Right hindlimb (tissue), 1 donor: ENCODE results near the gene FOLR1.

ENCODE experiments used
- DNase-seq: peaks from one replicate; pipeline ENCODE4 v3.0.0-alpha.2; 2018

Gene FOLR1

DNA sequence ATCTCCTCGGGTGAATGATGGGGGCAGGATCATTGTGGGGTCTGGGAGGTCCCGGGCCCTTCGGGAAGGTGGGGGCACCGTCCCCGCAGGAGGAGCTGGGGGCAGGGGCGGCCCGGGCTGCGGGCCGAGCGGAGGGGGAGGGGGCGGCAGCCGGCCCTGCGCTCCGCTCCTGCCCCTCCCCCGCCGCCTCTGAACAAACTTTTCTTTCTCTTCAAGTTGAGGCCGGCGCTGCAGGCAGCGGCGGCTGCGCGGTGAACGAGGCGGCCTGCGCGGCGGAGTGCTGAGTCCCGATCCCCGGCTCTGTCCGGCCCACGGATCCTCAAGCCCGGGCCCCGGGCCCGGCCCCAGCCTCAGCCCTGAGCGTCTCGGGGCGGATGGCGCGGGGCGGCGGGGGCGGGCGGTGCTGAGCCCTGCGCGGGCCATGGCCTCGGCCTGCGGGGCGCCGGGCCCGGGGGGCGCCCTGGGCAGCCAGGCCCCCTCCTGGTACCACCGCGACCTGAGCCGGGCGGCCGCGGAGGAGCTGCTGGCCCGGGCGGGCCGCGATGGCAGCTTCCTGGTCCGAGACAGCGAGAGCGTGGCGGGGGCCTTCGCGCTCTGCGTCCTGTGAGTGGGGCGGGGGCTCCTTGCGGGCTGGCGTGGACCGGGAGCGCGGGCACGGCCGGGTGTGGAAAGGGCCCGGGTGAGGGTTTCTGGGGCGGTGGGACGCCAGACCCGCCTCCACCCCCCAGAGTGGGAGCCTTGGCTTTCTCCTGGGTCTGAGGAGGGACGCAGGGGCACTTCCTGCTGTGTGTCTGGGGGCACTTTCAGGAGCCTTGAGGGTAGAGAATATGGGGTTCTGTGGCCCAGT, 32.8 kb downstream of the FOLR1 start, which contains the start of gene INPPL1:
Gene INPPL1, plus strand, starts transcription at position 204 of the 847 bp plus-strand sequence. Its CDS starts 218 bp downstream, at position 422.
- no peak for DNase-seq

DNA sequence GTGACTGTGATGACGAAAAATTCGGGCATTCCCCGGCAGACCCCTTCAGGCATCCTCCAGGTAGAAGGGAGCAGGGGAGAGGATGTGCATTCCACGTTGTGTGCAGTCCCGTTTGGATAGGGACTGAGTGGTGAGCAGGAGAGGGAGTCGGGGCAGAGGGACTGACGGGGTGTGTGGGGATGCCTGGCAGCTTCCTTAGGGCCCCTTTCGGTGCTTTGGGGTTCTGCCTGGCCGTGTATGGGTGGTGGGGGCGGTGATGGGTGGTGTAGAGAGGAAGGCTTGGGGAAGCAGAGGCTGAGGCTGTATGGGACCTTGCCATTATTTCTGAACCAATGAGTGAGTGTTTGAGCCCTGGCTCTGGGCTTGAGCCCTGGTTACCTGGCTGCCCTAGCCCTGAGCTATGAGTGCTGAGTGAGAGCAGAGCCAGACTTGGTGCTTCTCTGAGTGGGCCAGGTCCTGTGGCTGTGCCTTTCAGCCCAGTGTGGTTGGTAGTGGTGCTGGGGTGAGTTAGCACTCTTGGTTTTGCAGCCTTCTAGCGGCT, 33.5 kb downstream of the FOLR1 start:
- no peak for DNase-seq

DNA sequence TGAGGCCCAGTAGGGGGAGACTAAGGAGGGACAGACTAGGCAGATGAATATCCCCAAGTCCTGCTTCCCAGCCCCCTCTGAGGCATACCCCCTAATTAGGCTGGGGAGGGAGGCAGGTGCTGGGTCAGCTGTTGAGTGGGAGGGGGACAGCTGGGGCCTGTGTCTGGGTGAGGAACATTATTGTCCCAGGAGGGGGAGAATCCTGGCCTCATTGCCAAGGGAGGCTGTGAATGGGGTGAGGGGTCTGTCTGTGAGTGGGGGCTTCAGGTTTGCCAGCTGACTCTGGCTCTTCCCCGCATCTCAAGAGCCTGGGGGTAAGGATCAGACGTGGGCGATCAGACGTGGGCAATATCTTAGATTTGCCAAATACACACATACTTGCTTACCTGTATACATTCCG, 34.8 kb downstream of the FOLR1 start:
- no peak for DNase-seq

DNA sequence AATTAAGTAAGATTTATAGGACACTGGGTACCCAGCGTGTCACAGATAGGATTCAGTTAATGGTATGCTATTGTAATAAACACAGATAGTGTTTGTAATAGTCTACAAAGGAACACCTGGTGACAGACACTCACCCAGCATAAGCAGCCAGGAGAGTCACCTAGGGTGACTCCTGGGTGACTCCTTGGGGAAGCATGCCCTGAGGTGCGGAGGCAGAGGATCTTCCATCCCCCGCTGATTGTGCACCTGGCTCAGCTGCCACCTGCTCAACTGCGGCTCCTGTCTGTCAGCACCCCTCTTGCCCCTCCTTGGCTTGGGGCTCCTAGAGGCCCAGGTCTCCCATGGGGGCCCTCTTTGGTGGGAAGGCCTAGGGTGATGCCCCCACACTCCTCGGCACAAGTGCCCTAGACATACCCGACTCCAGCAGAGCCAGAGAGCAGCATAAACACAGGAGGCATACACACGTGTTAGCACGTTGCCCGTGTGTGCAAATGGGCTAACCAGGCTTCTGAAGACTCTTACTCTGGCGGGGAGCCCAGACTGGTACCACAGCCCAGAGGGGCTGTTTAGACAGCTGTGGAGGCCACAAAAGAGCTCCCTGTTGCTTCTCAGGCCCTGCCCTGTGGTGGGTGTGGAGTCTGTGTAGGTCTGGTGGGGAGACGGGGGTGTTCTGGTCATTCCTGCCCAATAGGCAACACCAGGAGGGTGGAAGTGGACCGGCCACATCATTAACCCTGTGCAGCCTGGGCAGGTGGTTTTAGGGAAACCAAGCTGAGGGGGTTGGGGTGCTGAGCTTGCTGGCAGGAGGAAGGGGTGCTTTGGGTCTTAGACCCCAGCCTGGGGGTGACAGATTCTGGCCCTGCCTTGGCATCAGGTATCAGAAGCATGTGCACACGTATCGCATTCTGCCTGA, 35.6 kb downstream of the FOLR1 start:
- DNase-seq: peak; percentile 77

DNA sequence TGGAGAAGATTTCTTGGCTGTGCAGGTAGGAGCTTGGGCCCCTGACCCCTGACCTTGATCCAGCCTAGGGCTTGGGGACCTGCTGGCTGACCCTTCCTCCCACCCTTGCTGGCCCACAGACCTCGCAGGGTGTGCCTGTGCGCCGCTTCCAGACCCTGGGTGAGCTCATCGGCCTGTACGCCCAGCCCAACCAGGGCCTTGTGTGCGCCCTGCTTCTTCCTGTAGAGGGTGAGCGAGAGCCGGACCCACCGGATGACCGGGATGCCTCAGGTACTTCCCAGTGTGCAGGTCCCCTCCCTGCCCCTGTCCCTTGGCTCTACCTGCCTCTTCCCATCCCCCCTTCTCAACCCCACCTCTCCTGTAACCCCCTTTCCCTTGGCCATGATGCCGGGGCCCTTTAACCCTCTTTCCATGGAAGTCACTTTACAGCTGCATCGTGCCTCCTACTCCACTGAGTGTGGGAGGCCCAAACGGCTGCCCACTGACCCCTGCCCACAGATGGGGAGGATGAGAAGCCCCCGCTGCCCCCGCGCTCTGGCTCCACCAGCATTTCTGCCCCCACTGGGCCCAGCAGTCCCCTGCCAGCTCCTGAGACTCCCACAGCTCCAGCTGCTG, 36.4 kb downstream of the FOLR1 start:
- no peak for DNase-seq

DNA sequence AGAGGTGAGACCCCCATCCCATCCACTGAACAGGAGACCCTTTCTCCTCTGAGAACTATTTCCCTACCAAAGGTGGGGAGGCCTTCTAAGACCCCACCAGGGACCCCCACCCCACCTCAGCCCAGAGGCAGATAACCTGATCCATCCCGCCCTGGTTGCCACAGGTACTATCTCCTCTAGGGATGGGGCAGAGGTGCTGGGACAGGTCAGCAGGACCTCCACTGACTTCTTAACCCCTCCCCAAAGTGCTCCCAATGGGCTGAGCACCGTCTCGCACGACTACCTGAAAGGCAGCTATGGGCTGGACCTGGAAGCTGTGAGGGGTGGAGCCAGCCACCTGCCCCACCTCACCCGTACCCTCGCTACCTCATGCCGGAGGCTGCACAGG, 36.9 kb downstream of the FOLR1 start:
- no peak for DNase-seq

DNA sequence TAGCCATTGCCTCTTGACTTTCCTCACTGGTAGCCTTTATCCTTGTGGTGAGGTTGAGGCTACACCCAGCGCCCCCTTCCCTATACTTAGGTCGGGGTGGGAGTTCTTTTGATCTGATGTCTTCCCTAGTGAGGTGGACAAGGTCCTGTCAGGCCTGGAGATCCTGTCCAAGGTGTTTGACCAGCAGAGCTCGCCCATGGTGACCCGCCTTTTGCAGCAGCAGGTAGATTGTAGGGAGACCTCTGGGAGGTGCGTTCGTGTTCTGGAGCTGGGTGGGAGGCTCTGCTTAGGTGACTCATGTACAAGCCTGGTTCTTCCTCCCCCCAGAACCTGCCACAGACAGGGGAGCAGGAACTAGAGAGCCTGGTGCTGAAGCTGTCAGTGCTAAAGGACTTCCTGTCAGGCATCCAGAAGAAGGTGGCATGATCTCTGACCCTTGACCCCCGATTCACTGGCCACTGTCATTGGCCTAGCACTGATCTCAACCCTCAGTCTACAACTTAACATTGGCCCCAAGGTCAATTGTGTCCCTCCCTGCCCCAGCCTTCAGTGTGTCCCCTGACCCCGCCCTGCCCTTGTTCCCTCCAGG, 37.5 kb downstream of the FOLR1 start:
- no peak for DNase-seq

DNA sequence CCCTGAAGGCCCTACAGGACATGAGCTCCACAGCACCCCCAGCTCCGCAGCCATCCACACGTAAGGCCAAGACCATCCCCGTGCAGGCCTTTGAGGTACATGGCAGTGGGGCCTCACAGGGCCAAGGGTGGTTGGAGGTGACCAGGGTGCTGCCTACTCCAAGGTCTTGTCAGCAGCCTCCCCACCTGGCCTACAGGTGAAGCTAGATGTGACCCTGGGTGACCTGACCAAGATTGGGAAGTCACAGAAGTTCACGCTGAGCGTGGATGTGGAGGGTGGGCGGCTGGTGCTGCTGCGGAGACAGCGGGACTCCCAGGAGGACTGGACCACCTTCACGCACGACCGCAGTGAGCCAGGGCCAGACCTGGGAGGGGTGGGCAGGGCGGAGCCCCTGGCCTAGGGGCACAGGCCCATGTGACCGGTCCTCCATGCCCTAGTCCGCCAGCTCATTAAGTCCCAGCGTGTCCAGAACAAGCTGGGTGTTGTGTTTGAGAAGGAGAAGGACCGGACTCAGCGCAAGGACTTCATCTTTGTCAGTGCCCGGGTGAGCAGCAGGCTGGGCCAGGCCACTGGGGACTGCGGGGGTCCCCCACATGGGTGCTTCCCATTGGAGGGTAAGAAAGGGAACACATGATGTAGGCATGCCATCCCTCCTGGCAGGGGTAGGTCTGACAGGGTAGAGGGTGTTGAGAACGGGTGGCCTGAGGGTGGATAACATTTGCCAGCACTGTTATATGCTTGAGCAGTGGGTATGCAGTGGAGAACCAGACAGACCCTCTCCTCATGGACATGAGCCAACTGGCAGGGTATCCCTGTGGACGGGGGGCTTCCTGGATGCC, 38.2 kb downstream of the FOLR1 start:
- DNase-seq: no peak

DNA sequence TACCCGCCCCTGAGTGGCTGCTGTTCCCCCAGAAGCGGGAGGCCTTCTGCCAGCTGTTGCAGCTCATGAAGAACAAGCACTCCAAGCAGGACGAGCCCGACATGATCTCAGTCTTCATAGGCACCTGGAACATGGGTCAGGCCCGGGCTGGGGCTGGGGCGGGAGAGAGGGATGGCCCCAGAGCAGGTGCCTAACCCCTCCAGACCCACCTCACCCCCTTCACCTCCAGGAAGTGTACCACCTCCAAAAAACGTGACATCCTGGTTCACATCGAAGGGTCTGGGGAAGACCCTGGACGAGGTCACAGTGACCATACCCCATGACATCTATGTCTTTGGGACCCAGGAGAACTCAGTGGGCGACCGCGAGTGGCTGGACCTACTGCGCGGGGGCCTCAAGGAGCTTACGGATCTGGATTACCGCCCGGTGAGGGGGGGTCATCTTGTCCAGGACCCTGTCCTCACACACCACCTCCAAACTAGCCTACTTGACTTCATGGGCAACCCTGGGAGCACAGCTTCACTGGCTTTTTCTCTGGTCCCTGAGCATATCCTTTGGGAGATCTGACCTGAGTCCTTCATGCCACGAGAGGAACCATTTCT, 38.9 kb downstream of the FOLR1 start:
- DNase-seq: no peak

- DNase-seq: no peak
Observed at GRCh38 chr11:72231396-72232259, 39.7 kb downstream of the FOLR1 start.

DNA sequence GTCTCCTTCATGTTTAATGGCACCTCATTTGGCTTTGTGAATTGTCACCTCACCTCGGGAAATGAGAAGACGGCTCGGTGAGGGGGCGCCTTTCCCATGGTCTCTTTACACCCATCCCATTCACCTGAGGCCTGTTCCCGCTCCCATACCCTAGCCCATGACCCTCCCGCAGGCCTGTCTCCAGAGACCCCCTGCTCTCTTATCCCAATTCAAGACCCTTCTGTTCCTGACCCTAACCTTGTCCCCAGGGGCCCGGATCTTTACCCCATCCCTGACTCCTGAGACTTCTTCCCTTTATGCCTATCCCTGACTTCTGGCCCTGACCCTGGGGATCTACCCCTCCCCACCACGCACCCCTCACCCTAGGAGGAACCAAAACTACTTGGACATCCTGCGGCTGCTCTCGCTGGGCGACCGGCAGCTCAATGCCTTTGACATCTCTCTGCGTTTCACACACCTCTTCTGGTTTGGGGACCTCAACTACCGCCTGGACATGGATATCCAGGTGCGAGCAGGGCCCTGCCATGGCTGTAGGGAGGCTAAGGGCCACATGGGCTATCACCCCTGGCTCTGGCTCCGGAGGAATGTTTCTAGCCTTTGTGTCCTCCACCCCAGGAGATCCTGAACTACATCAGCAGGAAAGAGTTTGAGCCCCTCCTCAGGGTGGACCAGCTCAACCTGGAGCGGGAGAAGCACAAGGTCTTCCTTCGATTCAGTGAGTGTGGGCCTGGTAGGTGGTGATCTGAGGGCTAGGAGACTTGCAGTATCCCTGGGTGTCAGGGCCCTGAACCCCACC, 40.5 kb downstream of the FOLR1 start:
- no peak for DNase-seq

DNA sequence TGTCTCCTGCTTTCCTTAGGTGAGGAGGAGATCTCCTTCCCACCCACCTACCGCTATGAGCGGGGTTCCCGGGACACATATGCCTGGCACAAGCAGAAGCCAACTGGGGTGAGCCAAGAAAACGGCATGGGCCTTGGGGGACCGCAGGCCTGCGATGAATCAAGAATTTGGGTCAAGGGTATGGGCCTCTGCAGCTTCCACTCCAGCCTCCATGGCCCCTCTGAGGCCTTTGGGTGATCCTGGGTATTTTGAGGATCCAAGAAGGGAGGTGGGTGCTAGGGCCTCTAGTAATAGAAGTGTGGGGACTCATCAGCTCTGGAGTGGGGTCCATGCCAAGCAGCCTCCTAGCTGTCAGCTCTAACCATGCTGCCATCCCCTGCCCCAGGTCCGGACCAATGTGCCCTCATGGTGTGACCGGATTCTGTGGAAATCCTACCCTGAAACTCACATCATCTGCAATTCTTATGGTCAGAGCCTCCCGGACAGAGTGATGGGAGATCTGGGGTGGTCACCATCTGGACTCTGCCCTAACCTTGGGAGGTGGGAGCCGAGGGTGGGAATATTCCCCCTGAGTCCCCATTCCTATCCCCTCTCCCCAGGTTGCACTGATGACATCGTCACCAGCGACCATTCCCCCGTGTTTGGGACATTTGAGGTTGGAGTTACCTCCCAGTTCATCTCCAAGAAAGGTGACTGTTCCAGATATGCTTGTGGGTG, 41.3 kb downstream of the FOLR1 start:
- DNase-seq: no peak

- no peak for DNase-seq
Observed at GRCh38 chr11:72233773-72234513, 42.0 kb downstream of the FOLR1 start.

DNA sequence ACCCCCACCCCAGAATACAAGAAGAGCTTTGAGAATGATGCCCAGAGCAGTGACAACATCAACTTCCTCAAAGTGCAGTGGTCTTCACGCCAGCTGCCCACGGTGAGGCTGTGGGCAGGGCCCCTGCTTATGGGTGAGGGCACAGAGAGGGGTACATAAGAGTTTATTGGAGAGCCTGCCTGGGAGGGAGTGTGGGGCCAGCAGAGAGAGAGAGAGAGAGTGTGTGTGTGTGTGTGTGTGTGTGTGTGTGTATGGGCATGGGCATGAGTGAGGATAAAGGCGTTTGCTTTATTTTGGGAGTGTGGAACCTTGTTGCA, 42.5 kb downstream of the FOLR1 start:
- DNase-seq: no peak

DNA sequence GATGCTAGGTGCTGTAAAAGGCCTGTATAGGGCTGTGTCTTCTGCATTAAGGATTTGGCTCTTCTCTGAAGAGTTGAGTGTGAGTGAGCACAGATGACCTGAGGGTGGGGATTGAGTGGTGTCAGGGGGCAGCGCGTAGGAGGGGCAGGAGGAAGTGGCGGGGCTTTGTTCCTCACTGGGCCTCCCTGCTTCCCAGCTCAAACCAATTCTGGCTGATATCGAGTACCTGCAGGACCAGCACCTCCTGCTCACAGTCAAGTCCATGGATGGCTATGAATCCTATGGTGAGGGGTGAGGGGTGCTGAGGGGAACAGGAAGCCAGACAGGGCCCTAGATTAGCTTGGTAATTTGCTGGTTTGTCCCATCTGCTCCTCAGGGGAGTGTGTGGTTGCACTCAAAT, 43.0 kb downstream of the FOLR1 start:
- DNase-seq: no peak

GRCh38 chr11:72235351-72236057, 43.6 kb downstream of the FOLR1 start:
- DNase-seq: no peak

GRCh38 chr11:72236083-72236697, 44.2 kb downstream of the FOLR1 start:
- no peak for DNase-seq
